Neural cell (in vitro differentiated cells): Measurements from ENCODE around the gene FMN2.

Experiments used
- EP300 ChIP-seq: fragments of 450-650 bp; conservative IDR thresholded peaks from 2 replicates; pipeline ENCODE4 v1.6.1; 2014; ENCODE audit warnings: antibody characterized with exemption, mild to moderate bottlenecking, moderate library complexity; ENCODE audit not compliant: poor library complexity, severe bottlenecking
- MXI1 ChIP-seq: fragments of 450-650 bp; conservative IDR thresholded peaks from 2 replicates; pipeline ENCODE4 v1.6.1; 2014; ENCODE audit warnings: antibody characterized with exemption, mild to moderate bottlenecking; ENCODE audit not compliant: poor library complexity, severe bottlenecking
- TF ChIP-seq, protein P1 (sequence below): fragments of 450-650 bp; IDR thresholded peaks from 2 replicates; pipeline ENCODE4 v1.5.1; 2014; ENCODE audit warnings: antibody characterized with exemption, mild to moderate bottlenecking, moderate library complexity; ENCODE audit not compliant: poor library complexity, severe bottlenecking
- TF ChIP-seq, protein P2 (sequence below): IDR thresholded peaks from 2 replicates; pipeline ENCODE4 v1.6.1; 2012; ENCODE audit warnings: borderline replicate concordance

DNA sequence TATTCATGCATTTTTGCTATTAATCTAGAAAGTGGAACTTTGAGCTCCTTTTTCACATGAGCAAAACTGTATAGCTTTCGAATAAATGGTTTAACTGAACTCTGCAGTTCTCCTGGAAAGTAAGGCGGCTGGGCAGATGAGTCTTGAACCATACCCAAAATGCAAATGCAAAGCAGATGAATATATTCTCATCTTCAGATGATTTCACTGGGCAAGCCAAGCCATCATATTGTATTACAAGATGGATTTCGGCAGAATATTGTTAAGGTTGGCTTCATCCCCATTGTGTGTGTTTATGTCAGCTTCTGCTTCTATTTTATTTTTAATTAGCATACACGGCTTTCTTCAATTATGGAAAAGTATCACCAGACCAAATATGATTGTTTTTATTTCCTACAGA lies 310.6 kb downstream of the FMN2 start:
- TF ChIP-seq MXI1, result no peak
- TF ChIP-seq, protein P1, sequence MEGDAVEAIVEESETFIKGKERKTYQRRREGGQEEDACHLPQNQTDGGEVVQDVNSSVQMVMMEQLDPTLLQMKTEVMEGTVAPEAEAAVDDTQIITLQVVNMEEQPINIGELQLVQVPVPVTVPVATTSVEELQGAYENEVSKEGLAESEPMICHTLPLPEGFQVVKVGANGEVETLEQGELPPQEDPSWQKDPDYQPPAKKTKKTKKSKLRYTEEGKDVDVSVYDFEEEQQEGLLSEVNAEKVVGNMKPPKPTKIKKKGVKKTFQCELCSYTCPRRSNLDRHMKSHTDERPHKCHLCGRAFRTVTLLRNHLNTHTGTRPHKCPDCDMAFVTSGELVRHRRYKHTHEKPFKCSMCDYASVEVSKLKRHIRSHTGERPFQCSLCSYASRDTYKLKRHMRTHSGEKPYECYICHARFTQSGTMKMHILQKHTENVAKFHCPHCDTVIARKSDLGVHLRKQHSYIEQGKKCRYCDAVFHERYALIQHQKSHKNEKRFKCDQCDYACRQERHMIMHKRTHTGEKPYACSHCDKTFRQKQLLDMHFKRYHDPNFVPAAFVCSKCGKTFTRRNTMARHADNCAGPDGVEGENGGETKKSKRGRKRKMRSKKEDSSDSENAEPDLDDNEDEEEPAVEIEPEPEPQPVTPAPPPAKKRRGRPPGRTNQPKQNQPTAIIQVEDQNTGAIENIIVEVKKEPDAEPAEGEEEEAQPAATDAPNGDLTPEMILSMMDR, result no peak
- TF ChIP-seq, protein P2, sequence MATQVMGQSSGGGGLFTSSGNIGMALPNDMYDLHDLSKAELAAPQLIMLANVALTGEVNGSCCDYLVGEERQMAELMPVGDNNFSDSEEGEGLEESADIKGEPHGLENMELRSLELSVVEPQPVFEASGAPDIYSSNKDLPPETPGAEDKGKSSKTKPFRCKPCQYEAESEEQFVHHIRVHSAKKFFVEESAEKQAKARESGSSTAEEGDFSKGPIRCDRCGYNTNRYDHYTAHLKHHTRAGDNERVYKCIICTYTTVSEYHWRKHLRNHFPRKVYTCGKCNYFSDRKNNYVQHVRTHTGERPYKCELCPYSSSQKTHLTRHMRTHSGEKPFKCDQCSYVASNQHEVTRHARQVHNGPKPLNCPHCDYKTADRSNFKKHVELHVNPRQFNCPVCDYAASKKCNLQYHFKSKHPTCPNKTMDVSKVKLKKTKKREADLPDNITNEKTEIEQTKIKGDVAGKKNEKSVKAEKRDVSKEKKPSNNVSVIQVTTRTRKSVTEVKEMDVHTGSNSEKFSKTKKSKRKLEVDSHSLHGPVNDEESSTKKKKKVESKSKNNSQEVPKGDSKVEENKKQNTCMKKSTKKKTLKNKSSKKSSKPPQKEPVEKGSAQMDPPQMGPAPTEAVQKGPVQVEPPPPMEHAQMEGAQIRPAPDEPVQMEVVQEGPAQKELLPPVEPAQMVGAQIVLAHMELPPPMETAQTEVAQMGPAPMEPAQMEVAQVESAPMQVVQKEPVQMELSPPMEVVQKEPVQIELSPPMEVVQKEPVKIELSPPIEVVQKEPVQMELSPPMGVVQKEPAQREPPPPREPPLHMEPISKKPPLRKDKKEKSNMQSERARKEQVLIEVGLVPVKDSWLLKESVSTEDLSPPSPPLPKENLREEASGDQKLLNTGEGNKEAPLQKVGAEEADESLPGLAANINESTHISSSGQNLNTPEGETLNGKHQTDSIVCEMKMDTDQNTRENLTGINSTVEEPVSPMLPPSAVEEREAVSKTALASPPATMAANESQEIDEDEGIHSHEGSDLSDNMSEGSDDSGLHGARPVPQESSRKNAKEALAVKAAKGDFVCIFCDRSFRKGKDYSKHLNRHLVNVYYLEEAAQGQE, result no peak
- TF ChIP-seq EP300, result no peak
